Transverse colon (tissue), 4 donors: ENCODE results near the gene E2F2.
A peak's percentile ranks its signal among the peaks of the same experiment; 100 is the strongest.

Experiments used
- CTCF ChIP-seq, 5 experiments: fragments of 200-600 bp in 3 of 5; fragments of 450-650 bp in 2 of 5; sonication (generic) in 3 of 5; IDR thresholded peaks; 1 replicate in 2 of 5; 2 replicates in 3 of 5; pipeline ENCODE4 v1.5.1; 2016 to 2017; ENCODE audit warnings: antibody characterized with exemption in 5 of 5, inconsistent platforms in 3 of 5, mild to moderate bottlenecking in 2 of 5, moderate library complexity in 1 of 5
- POLR2A ChIP-seq: fragments of 450-650 bp; IDR thresholded peaks from one replicate; pipeline ENCODE4 v1.6.1; 2016; ENCODE audit warnings: antibody characterized with exemption, mild to moderate bottlenecking, moderate library complexity
- POLR2AphosphoS5 ChIP-seq, 3 donors: sonication (generic); formaldehyde crosslinking; IDR thresholded peaks; one replicate each; pipeline ENCODE4 v1.6.1; 2016; ENCODE audit warnings: antibody characterized with exemption in 3 of 3

GRCh38 chr1:23559136-23559984 is 28.3 kb upstream of the E2F2 start, which contains the start of gene ID3:
- TF ChIP-seq POLR2A (peak; percentile 99), POLR2AphosphoS5 (IDR thresholded peaks at IDR 0.05) (peak; percentile 99 to 100 (median 100)), CTCF (IDR thresholded peaks at IDR 0.05) (no peak)
